GM10248 (cell line): ENCODE measurements around the gene GNLY.

Source experiments
- CTCF ChIA-PET: fragments of 300-600 bp; sonication (Branson Sonifier 250); formaldehyde crosslinking; extraction: SDS; loops from one replicate; lab custom pipeline; 2021; ENCODE audit warnings: antibody characterized with exemption; lab: Yijun Ruan, JAX
- POLR2A ChIA-PET: fragments of 350-650 bp; sonication (Branson Sonifier 250); formaldehyde crosslinking; extraction: SDS; loops from one replicate; lab custom pipeline; 2020; ENCODE audit warnings: antibody characterized with exemption; lab: Yijun Ruan, JAX
- DNase-seq: peaks from one replicate; pipeline ENCODE4 v3.0.0; 2012; ENCODE audit errors: extremely low spot score
- TF ChIP-seq, protein P1 (sequence below): IDR thresholded peaks from 2 replicates; pipeline ENCODE4 v1.5.1; 2012; ENCODE audit warnings: mild to moderate bottlenecking, low read depth; ENCODE audit errors: extremely low read depth, missing control alignments, control extremely low read depth

Gene GNLY

DNA sequence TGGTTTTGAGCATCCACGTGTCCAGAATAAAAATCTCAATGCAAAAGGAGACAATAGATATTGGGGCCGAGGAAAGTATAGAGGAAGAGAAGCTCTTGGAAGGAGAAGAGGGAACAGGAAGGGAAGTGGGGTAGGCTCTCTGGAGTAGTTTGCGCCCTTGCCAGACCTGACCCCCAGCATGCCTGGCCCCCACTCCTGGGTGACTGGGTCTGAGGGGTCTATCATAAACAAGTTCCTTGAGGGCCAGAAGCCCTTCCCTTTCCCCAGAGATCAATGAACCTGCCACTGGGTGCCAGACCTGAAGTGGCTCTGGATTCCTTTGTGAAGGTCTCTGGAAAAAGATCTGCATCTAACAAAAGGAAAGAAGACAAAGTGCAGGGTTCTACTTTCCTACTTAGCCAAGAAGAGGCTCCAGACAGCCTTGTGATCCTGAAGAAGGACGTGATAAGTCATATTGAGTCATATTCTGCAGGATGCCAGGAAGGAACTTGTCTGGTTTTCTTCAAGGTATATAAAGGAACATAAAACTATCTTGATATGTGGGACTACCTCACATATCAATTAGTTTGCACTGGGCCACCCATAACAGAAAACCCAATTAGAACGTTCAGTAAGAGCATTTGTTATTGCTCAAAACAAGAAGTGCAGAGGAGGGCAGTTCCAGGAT lies 40.9 kb downstream of the GNLY start:
- no peak for DNase-seq
- ChIA-PET POLR2A (no interaction called here), CTCF (interaction anchor here (0.8 to 4.7 kb wide), 5 partner anchors 17 to 78 kb away, joined by 3 to 31 read pairs (median 4); no protein-coding TSS in a partner anchor)
- TF ChIP-seq, protein P1, sequence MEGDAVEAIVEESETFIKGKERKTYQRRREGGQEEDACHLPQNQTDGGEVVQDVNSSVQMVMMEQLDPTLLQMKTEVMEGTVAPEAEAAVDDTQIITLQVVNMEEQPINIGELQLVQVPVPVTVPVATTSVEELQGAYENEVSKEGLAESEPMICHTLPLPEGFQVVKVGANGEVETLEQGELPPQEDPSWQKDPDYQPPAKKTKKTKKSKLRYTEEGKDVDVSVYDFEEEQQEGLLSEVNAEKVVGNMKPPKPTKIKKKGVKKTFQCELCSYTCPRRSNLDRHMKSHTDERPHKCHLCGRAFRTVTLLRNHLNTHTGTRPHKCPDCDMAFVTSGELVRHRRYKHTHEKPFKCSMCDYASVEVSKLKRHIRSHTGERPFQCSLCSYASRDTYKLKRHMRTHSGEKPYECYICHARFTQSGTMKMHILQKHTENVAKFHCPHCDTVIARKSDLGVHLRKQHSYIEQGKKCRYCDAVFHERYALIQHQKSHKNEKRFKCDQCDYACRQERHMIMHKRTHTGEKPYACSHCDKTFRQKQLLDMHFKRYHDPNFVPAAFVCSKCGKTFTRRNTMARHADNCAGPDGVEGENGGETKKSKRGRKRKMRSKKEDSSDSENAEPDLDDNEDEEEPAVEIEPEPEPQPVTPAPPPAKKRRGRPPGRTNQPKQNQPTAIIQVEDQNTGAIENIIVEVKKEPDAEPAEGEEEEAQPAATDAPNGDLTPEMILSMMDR, result no peak

DNA sequence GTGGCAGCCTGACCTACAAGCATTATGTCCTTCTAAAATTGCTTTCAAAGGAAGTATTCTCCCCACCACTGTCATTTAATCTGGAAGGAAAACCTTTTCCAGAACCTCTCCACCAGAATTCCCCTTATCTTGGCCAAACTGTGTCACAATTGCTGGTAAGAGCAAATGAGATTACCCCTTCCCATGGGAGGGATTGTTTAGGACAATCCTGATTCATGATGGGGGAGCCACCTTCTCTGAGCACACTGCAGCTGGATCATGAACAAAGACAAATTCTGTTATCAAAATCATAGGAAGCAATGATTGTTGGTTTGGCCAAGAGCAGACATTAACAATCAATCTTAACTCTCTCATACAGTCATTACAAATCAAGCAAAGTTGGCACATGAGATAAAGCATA lies 41.5 kb downstream of the GNLY start:
- DNase-seq, result no peak
- TF ChIP-seq, protein P1, result no peak
- POLR2A ChIA-PET, result no interaction called here
- CTCF ChIA-PET, result interaction anchor here (1.4 to 4.7 kb wide), 3 partner anchors 28 to 81 kb away, joined by 5 to 31 read pairs (median 6); no protein-coding TSS in a partner anchor

DNA sequence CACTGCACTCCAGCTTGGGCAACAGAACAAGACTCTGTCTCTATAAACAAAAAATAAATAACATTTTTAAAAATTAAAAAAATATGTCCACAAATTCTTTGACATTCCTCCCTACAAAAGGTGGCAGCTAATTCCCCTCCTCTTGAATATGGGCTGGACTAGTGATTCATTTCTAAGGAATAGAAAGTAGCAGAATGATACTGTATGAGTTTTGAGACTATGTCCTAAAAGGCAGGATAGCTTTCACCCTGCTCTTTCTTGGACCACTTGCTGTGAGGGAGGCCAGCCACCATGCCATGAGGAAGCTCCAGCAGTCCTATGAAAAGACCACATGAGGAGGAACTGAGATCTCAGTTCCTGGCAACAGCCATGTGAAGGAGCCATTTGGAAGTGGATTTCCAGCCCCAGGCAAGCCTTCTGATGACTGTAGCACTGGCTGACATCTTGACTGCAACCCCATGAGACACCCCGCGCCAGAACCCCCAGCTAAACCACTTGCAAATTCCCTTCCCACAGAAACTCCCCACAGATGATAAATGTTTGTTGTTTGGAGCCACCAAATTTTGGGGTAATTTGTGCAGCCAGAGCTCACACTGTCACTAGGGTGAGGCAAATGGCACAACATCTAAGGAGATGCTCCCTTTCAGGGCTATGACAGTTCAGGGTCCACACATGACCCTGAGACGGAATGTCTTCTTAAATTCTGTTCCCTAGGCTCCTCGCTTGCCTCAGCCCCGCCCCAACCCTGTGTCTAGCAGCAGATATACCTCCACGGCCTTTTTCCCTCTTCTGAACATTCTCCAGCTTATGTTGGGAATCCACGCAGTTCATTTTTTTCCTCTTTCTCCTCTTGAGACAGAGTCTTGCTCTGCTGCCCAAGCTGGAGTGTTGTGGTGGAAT lies 42.5 kb downstream of the GNLY start:
- POLR2A ChIA-PET, result no interaction called here
- CTCF ChIA-PET, result interaction anchor here (0.8 to 2.1 kb wide), 8 partner anchors 8 to 80 kb away, joined by 3 to 10 read pairs (median 5); no protein-coding TSS in a partner anchor
- no peak for DNase-seq
- TF ChIP-seq, protein P1, result no peak

DNA sequence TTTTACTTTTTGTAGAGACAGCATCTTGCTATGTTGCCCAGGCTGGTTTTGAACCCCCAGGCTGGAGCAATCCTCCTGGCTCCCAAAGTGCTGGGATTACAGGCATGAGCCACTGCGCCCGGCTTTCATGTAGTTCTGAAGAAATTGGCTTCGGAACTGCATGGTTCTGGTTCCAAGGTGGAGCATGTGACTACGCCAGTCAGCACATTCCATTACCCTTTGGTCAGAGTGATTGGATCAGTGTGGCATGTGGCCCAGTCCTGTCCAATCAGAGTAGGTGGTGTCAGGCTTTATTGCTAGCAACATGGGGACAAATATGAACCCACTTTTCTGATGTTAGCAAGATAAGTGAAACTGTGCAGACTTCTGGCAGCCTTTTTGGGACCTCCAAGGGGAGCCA lies 43.3 kb downstream of the GNLY start:
- POLR2A ChIA-PET, result no interaction called here
- CTCF ChIA-PET, result interaction anchor here (1.1 to 2.1 kb wide), 7 partner anchors 9 to 79 kb away, joined by 4 to 10 read pairs (median 6); no protein-coding TSS in a partner anchor
- TF ChIP-seq, protein P1, result no peak
- no peak for DNase-seq

DNA sequence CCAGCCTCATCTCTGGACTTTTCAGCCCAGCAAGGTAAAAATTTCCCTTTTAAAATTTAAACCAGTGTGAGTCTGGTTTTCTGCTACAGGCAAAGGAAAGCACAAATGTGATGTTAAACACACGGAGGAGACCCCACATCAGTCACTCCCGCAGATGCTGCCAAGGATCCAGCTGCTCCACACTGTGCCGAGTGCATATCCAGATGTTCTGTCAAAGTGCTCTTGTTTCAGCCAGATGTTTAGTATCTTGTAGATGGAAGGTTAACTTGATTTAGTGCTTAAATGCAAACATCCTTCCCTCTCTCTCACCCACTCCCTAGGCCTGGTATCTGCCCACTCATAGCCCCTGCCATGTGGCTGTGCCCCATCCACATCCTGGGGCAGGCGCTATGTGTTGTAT lies 43.8 kb downstream of the GNLY start:
- ChIA-PET POLR2A (no interaction called here), CTCF (interaction anchor here (0.7 to 2.1 kb wide), 4 partner anchors 9 to 76 kb away, joined by 3 to 10 read pairs (median 8); no protein-coding TSS in a partner anchor)
- TF ChIP-seq, protein P1, result no peak

DNA sequence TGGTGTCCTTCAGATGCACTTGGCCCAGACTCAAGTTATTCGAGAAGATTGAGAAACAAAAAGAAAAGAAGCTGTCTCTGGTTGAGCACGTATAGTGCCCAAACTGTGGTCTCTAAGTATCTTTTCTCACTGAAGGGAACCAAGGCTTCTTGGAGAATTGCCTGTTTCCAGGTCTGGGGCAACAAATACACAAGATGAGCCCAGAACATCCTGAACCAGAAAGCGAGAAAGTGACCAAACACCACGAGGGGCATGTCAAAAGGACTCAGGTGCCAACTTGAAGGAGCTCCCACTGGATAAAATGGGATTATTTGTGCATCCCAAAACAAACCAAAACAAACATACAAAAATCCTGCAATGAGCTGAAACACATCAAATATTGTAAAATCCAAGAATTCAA lies 46.0 kb downstream of the GNLY start:
- CTCF ChIA-PET, result interaction anchor here (1.0 to 4.2 kb wide), 9 partner anchors 8 to 340 kb away, joined by 3 to 32 read pairs (median 5); no protein-coding TSS in a partner anchor
- POLR2A ChIA-PET, result no interaction called here
- no peak for DNase-seq
- TF ChIP-seq, protein P1, result no peak

More for the DNA sequence above, 43.8 kb downstream of the GNLY start:
- no peak for DNase-seq
